ENCODE results near the gene JADE3.

Gene JADE3

GRCh38 chrX:46912098-46912602 lies at the start of gene JADE3:
Gene JADE3 (plus strand): TSS chrX:46912421. CDS start chrX:46984895, 72,474 bp downstream.
- DNase-seq (ENCODE audit: low read depth in 2 of 2), result peak in 1 of 2 donors; percentile 26

GRCh38 chrX:46863072-46863471 lies 49.1 kb upstream of the JADE3 start:
- no peak for DNase-seq (ENCODE audit: low read depth in 2 of 2)

- no peak for DNase-seq (ENCODE audit: low read depth in 2 of 2)
Observed at GRCh38 chrX:46864606-46865005, 47.6 kb upstream of the JADE3 start.

- no peak for DNase-seq (ENCODE audit: low read depth in 2 of 2)
Observed at GRCh38 chrX:46865281-46865680, 46.9 kb upstream of the JADE3 start.

- no peak for DNase-seq (ENCODE audit: low read depth in 2 of 2)
Observed at GRCh38 chrX:46866726-46867125, 45.5 kb upstream of the JADE3 start.

- DNase-seq (ENCODE audit: low read depth in 2 of 2), result no peak
Observed at GRCh38 chrX:46873746-46874145, 38.5 kb upstream of the JADE3 start.

GRCh38 chrX:46876901-46877300 lies 35.3 kb upstream of the JADE3 start:
- no peak for DNase-seq (ENCODE audit: low read depth in 2 of 2)

GRCh38 chrX:46882266-46882665 lies 30.0 kb upstream of the JADE3 start:
- DNase-seq (ENCODE audit: low read depth in 2 of 2), result no peak

GRCh38 chrX:46884799-46885198 lies 27.4 kb upstream of the JADE3 start:
- no peak for DNase-seq (ENCODE audit: low read depth in 2 of 2)

- no peak for DNase-seq (ENCODE audit: low read depth in 2 of 2)
Observed at GRCh38 chrX:46898207-46898606, 14.0 kb upstream of the JADE3 start.

- peak; percentile 0 to 30 for DNase-seq (ENCODE audit: low read depth in 2 of 2)
Observed at GRCh38 chrX:46903458-46904242, 8.6 kb upstream of the JADE3 start.

GRCh38 chrX:46904626-46905025 lies 7.6 kb upstream of the JADE3 start:
- DNase-seq (ENCODE audit: low read depth in 2 of 2), result no peak

GRCh38 chrX:46910415-46910814 lies 1.8 kb upstream of the JADE3 start:
- DNase-seq (ENCODE audit: low read depth in 2 of 2), result no peak

- peak in 1 of 2 donors; percentile 7 for DNase-seq (ENCODE audit: low read depth in 2 of 2)
Observed at GRCh38 chrX:46912603-46913491, 626 bp downstream of the JADE3 start.

- no peak for DNase-seq (ENCODE audit: low read depth in 2 of 2)
Observed at GRCh38 chrX:46913667-46914066, 1.4 kb downstream of the JADE3 start.

- DNase-seq (ENCODE audit: low read depth in 2 of 2), result no peak
Observed at GRCh38 chrX:46916273-46916672, 4.1 kb downstream of the JADE3 start.

GRCh38 chrX:46917622-46918021 lies 5.4 kb downstream of the JADE3 start:
- DNase-seq (ENCODE audit: low read depth in 2 of 2), result no peak

GRCh38 chrX:46918434-46918833 lies 6.2 kb downstream of the JADE3 start:
- no peak for DNase-seq (ENCODE audit: low read depth in 2 of 2)

GRCh38 chrX:46920235-46920634 lies 8.0 kb downstream of the JADE3 start:
- DNase-seq (ENCODE audit: low read depth in 2 of 2), result no peak

- DNase-seq (ENCODE audit: low read depth in 2 of 2), result no peak
Observed at GRCh38 chrX:46922611-46923010, 10.4 kb downstream of the JADE3 start.

GRCh38 chrX:46927718-46928117 lies 15.5 kb downstream of the JADE3 start:
- no peak for DNase-seq (ENCODE audit: low read depth in 2 of 2)

- no peak for DNase-seq (ENCODE audit: low read depth in 2 of 2)
Observed at GRCh38 chrX:46929439-46930261, 17.4 kb downstream of the JADE3 start.

Measured in stimulated activated CD8-positive, alpha-beta memory T cell treated with anti-CD3 and anti-CD28 coated beads, Interleukin-7, amount 100 ng/mL, for 4 hours (primary cell).